HG02588 (cell line): ENCODE measurements around the gene FAM124A.

ENCODE experiments used
- ATAC-seq: cut with Tn5 transposase; IDR thresholded peaks from one replicate; pipeline ENCODE4 v1.9.1; 2021; ENCODE audit warnings: mild to moderate bottlenecking, moderate library complexity; ENCODE audit not compliant: unreplicated experiment

The FAM124A gene

DNA sequence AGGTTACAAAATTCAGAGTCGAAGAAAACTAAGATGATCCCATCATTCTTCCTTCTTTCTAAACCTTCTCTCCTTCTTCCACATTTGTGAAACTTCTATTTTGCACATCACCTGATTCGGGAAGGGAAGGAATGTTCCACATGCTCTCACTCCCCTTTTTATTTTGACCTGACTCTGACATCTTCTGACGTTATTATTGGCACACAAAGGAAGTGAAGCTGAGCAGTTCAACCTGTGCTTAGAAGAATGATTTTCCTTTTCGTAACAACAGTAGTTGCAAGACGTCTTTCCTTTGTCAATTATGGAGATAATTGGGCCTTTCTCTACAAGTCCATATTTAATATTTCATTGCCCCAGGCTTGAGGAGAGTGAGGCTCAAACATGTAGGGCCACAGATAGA is 18.0 kb downstream of the FAM124A start:
- ATAC-seq: no peak

DNA sequence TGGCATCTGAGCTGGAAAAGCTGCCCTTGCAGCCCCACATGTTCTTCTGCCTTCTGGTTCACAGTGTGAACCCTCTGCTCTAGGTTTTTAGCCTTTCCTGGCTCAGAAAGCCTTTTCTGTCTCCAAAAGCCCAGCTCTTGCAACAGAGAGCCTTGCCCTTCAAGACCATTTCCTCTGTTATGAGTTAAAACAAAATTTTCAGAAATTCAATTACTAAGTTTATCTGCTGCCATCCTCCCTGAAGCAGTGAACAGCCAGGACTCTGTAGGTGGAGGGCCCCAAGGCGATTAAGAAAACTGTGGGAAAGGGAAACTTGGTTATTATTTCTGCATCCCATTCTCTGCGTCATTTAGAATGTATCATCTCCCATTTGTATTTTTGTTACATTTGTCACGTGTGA is 18.8 kb downstream of the FAM124A start:
- ATAC-seq: no peak

DNA sequence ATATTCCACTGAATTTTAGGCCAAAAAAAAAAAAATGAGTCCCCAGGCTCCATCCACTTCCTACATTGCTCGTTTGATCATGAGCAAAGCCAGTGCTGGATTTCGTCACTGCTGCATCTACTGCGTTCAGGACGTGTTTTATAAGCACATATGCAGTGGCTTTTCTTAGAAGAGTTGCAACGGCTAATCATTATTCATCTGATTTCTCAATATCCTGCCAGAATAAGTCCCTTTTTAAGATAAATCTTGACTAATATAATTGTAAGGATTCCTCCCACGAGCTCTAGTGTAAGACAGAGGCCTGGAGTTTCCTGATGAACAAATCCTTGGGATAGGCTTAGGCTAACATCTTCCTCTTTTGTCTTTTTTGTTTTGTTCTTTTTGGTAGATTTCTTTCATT is 19.5 kb downstream of the FAM124A start:
- ATAC-seq: no peak

GRCh38 chr13:51243227-51243626 is 21.0 kb downstream of the FAM124A start:
- no peak for ATAC-seq

DNA sequence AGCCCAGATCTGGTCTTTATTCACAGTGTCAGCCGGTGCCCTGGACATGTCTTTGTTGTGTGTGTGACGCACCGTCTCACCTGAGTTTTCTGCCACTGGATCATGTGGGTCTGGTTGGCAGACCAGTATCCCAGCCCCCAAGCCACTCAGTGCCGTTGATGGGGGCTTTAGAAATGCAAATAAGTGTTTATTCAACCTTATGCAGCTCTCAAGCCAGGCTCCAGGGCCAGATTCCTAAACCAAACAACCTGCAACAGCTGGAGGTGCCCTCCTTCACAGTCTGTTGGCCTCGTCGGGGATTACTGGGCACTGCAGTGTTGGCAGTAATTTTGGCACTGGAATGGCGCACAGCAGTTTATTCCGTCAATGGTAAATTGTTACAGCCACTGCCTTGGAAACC is 21.6 kb downstream of the FAM124A start:
- ATAC-seq: no peak

- no peak for ATAC-seq
Observed at GRCh38 chr13:51244637-51245405, 22.6 kb downstream of the FAM124A start.

DNA sequence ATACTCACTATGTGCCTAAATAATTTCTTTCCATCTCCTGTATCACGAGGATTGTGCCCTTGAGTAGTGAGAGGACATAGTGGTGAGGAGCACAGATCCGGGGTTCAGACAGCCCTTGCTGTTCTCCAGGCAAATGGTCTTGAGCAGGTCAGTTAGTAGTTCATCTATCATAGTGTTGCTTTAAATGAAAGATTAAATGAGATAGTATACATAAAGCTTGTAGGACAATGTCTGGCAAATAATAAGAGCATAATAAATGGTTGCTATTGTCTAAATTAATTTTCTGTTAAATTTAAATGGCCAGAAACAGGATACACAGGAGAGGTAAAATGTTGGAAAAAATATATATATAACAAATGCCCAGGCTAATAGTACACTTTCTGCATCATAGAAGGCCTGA is 23.4 kb downstream of the FAM124A start:
- no peak for ATAC-seq

GRCh38 chr13:51246025-51246417 is 23.8 kb downstream of the FAM124A start:
- ATAC-seq: no peak

- no peak for ATAC-seq
Observed at GRCh38 chr13:51246418-51247277, 24.4 kb downstream of the FAM124A start.

DNA sequence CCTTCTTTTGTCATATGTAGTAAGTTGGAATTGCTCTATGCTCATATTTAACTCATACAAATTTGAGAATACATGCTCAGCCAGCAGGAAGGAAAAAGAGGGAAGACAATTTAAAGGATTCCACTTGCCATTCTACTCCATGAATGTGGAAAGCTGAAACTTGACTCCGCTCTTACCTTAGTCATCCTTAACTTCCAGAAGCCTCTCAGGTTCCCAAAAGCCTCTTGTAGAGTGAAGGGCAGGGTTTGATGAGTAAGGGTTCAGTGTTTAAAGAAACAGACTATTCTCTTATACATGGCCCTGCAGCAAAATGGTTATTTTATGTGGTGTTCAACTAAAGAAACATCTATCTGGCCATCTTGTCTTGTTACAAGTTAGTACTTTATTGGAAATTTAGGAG is 27.1 kb downstream of the FAM124A start:
- no peak for ATAC-seq

- no peak for ATAC-seq
Observed at GRCh38 chr13:51249770-51250741, 27.9 kb downstream of the FAM124A start.

DNA sequence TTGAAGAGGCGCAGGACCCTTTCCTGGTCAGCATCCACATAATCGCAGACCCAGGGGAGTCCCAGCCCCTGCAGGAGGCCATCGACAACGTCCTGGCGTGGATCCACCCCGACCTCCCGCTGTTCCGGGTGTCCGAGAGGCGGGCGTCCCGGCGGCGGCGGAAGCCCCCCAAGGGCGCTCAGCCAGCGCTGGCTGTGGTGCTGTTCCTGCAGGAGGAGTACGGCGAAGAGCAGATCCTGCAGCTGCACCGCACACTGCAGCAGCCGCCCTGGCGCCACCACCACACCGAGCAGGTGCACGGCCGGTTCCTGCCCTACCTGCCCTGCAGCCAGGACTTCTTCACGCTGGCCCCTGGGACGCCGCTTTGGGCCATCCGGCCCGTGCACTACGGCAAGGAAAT is 29.3 kb downstream of the FAM124A start:
- ATAC-seq: no peak

DNA sequence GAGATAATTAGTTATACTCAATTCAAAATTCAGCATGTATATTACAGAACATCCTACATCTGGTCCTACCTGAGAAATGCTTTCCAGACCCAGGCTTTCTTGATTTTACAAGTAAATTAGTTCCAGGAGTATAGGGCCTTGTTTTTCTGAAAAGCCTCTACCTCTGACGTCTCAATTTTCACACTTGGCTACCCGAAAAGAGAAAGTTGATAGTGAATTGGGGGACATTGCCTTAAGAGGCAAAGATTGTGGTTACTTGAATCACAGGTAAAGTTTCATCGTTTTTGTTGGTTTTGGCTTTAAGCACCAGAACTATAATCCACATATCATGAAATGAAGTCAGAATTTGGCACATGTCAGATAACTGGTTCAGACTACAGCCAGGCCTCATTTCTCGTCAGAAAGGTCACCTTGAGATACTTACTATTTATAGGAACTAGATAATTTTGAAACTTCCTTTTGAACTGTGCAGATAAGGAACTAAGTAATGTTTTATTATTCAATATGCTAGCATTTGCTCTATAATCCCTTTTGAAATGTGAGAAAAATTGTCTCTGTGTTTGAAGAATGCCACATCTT is 30.8 kb downstream of the FAM124A start:
- no peak for ATAC-seq

DNA sequence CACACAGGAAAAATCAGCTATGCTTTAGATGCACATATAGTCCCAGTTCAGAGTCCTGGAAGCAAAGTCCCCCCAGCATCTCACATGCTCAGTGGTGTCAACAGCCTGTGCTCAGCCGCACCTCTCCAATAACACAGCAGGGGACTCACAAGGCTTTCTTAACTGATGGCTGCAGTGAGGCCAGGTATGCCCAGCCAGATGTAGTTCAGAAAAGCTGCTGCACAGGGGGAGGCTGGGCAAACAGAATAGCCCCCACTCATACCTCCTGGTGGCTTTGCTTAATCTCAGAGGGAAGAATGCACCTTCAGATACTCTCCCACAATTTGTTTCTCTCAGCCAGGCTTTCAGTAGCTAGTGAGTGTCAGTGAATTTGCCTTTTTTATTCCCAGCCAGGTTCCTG is 33.4 kb downstream of the FAM124A start:
- ATAC-seq: no peak

- ATAC-seq: no peak
Observed at GRCh38 chr13:51257187-51257586, 35.0 kb downstream of the FAM124A start.

DNA sequence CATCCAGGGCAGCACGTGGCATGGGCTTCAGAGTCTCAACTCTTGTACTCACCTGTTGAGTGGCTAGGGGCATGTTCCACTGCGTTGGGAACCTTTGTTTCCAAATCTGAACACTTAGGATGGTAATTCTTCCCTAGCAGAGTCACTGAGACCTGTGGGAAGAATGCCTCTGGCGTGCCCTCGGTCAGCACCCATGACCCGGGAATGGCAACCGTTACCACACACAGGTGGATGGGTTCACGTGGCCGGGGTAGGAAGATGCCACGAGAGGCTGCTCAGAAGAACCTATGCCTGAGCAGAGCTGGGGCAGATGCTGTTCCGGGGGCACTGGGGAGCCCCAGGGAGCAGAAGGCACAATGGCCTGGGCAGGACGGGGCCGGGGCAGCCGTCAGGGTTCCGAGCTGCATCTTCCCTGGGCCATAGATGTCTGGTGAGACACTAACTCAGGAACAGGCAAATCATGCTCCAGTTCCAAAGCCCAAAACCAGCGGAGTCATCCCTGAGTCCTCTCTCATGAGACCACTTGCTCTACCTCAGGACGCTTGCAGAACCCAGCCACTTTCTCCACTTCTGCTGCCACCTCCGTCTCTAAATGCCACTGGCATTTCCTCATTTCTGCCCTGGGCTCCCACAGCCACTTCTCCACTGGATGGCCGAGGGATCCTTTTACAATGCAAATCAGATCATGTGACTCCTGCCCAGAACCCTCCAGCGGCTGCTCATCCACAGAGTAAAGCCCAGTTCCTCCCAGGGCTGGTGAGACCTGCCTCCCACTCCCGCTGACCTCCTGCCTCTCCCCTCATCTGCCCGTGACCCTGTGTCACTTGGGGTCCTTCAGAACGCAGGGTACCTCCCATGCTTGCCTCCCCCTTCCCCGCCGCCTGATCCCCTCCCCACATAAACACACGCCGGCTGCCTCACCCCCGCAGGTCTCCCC is 36.7 kb downstream of the FAM124A start:
- ATAC-seq: no peak

- ATAC-seq: no peak
Observed at GRCh38 chr13:51260154-51260553, 38.0 kb downstream of the FAM124A start.

GRCh38 chr13:51261610-51262249 is 39.5 kb downstream of the FAM124A start:
- no peak for ATAC-seq
